ENCODE results near the gene JAM3.
A peak's percentile ranks its signal among the peaks of the same experiment; 100 is the strongest.

Gene JAM3

GRCh38 chr11:134140961-134141490 lies 72.2 kb downstream of the JAM3 start:
- DNase-seq: no peak
- H3K27ac Mint-ChIP-seq: no peak overlapping the region
- peaks cover 30% of the 10 kb centered on the region for H3K9me3 Mint-ChIP-seq
- peaks cover 13% of the 10 kb centered on the region for H3K4me1 Mint-ChIP-seq
- TF ChIP-seq CTCF (IDR thresholded peaks at IDR 0.05): no peak
- H3K27me3 Mint-ChIP-seq (ENCODE audit: low read depth, poor library complexity): no peaks in the 10 kb centered on the region
- H3K36me3 Mint-ChIP-seq (ENCODE audit: low read depth): peaks cover 69% of the 10 kb centered on the region
- H3K4me3 Mint-ChIP-seq: no peak overlapping the region

- no peak for TF ChIP-seq CTCF (IDR thresholded peaks at IDR 0.05)
- Mint-ChIP-seq H3K36me3 (ENCODE audit: low read depth) (peaks cover 71% of the 10 kb centered on the region), H3K4me3 (no peak overlapping the region), H3K9me3 (peaks cover 19% of the 10 kb centered on the region), H3K4me1 (peaks cover 13% of the 10 kb centered on the region), H3K27ac (no peak overlapping the region), H3K27me3 (ENCODE audit: low read depth, poor library complexity) (no peaks in the 10 kb centered on the region)
- DNase-seq: no peak
These were observed 73.7 kb downstream of the JAM3 start for GRCh38 chr11:134142536-134142935.

- H3K27ac Mint-ChIP-seq: no peak overlapping the region
- H3K27me3 Mint-ChIP-seq (ENCODE audit: low read depth, poor library complexity): no peaks in the 10 kb centered on the region
- H3K36me3 Mint-ChIP-seq (ENCODE audit: low read depth): peaks cover 83% of the 10 kb centered on the region
- no peak overlapping the region for H3K4me3 Mint-ChIP-seq
- peaks cover 19% of the 10 kb centered on the region for H3K9me3 Mint-ChIP-seq
- DNase-seq: no peak
- H3K4me1 Mint-ChIP-seq: peaks cover 13% of the 10 kb centered on the region
- TF ChIP-seq CTCF (IDR thresholded peaks at IDR 0.05): no peak
These were observed 74.9 kb downstream of the JAM3 start for GRCh38 chr11:134143801-134144200.

- no peak for DNase-seq
- no peaks in the 10 kb centered on the region for H3K27me3 Mint-ChIP-seq (ENCODE audit: low read depth, poor library complexity)
- peaks cover 8% of the 10 kb centered on the region for H3K4me1 Mint-ChIP-seq
- no peak for TF ChIP-seq CTCF (IDR thresholded peaks at IDR 0.05)
- H3K36me3 Mint-ChIP-seq (ENCODE audit: low read depth): peaks cover 89% of the 10 kb centered on the region
- H3K4me3 Mint-ChIP-seq: no peak overlapping the region
- H3K27ac Mint-ChIP-seq: peak overlapping the region; percentile 46
- peaks cover 19% of the 10 kb centered on the region for H3K9me3 Mint-ChIP-seq
These were observed 75.9 kb downstream of the JAM3 start for GRCh38 chr11:134144744-134145143.

- Mint-ChIP-seq H3K36me3 (ENCODE audit: low read depth) (peaks cover 87% of the 10 kb centered on the region), H3K27me3 (ENCODE audit: low read depth, poor library complexity) (no peaks in the 10 kb centered on the region), H3K27ac (no peak overlapping the region), H3K9me3 (peaks cover 19% of the 10 kb centered on the region), H3K4me1 (peaks cover 8% of the 10 kb centered on the region), H3K4me3 (no peak overlapping the region)
- DNase-seq: no peak
- TF ChIP-seq CTCF (IDR thresholded peaks at IDR 0.05): no peak
These were observed 76.8 kb downstream of the JAM3 start for GRCh38 chr11:134145715-134146114.

- no peak for DNase-seq
- no peaks in the 10 kb centered on the region for H3K27me3 Mint-ChIP-seq (ENCODE audit: low read depth, poor library complexity)
- no peak overlapping the region for H3K27ac Mint-ChIP-seq
- H3K36me3 Mint-ChIP-seq (ENCODE audit: low read depth): peaks cover 87% of the 10 kb centered on the region
- peaks cover 8% of the 10 kb centered on the region for H3K4me1 Mint-ChIP-seq
- H3K4me3 Mint-ChIP-seq: no peak overlapping the region
- peaks cover 19% of the 10 kb centered on the region for H3K9me3 Mint-ChIP-seq
- TF ChIP-seq CTCF (IDR thresholded peaks at IDR 0.05): no peak
These were observed 77.7 kb downstream of the JAM3 start for GRCh38 chr11:134146598-134146997.

Data from nephron progenitor cell (in vitro differentiated cells).